ENCODE results near the gene C1orf94.

GRCh38 chr1:34155860-34156259, 20.8 kb upstream of the C1orf94 start:
- no peak for TF ChIP-seq JUNB (IDR thresholded peaks at IDR 0.05; ENCODE audit: unreplicated experiment)
- TF ChIP-seq CTCF (conservative IDR thresholded peaks at IDR 0.05; ENCODE audit: low read depth in 2 of 2) = no peak
- no peak for TF ChIP-seq POLR2AphosphoS5 (IDR thresholded peaks at IDR 0.05; ENCODE audit: low read depth)
- TF ChIP-seq EZH2 (IDR thresholded peaks at IDR 0.05; ENCODE audit: low read depth, unreplicated experiment) = no peak
- no peak for TF ChIP-seq STAT1 (IDR thresholded peaks at IDR 0.05; ENCODE audit: unreplicated experiment)
- TF ChIP-seq REST (IDR thresholded peaks at IDR 0.05; ENCODE audit: unreplicated experiment) = no peak
- TF ChIP-seq ZNF114 (CRISPR knock-in tag; IDR thresholded peaks at IDR 0.05) = no peak
- TF ChIP-seq ETS1 (IDR thresholded peaks at IDR 0.05) = no peak
- no peak for TF ChIP-seq EZH2phosphoT487 (IDR thresholded peaks at IDR 0.05; ENCODE audit: unreplicated experiment)
- no peak for TF ChIP-seq ZNF331 (CRISPR knock-in tag; IDR thresholded peaks at IDR 0.05; ENCODE audit: low read depth)

Measured in GM23338 (cell line).